Panc1 (cell line): ENCODE data around the gene BBIP1.

Experiments used
- CTCF ChIP-seq: fragments of 450-650 bp; IDR thresholded peaks from 2 replicates; pipeline ENCODE4 v1.5.1; 2017; ENCODE audit warnings: mild to moderate bottlenecking
- POLR2AphosphoS5 ChIP-seq: IDR thresholded peaks from 2 replicates; pipeline ENCODE4 v1.6.1; 2012; ENCODE audit warnings: mild to moderate bottlenecking, low read depth, low read length, moderate library complexity
- SIN3A ChIP-seq: IDR thresholded peaks from 2 replicates; pipeline ENCODE4 v1.6.1; 2012; ENCODE audit warnings: low read depth, mild to moderate bottlenecking, low read length, moderate library complexity, borderline replicate concordance; ENCODE audit not compliant: insufficient read depth

GRCh38 chr10:110858297-110858934 is 60.6 kb downstream of the BBIP1 start:
- TF ChIP-seq CTCF (no peak), POLR2AphosphoS5 (no peak), SIN3A (no peak)
